GM19025 (cell line): ENCODE measurements around the gene DENND1A.
A peak's percentile ranks its signal among the peaks of the same experiment; 100 is the strongest.
"Not testable (repeated sequence)": the region's sequence is repeated elsewhere in the genome, so short reads cannot be mapped to it uniquely, and the experiment has no call there.

Experiments used
- ATAC-seq: cut with Tn5 transposase; IDR thresholded peaks from one replicate; pipeline ENCODE4 v1.9.1; 2021; ENCODE audit warnings: mild to moderate bottlenecking, low read depth, moderate library complexity; ENCODE audit not compliant: unreplicated experiment

DENND1A gene

GRCh38 chr9:123339666-123340510, 590.0 kb downstream of the DENND1A start:
- ATAC-seq, result peak; percentile 42

- peak; percentile 62 for ATAC-seq
Observed at GRCh38 chr9:123338710-123339665, 590.9 kb downstream of the DENND1A start.

- no peak for ATAC-seq
Observed at GRCh38 chr9:123337971-123338370, 592.0 kb downstream of the DENND1A start.

- no peak for ATAC-seq
Observed at GRCh38 chr9:123336959-123337358, 593.0 kb downstream of the DENND1A start.

GRCh38 chr9:123336449-123336848, 593.5 kb downstream of the DENND1A start:
- ATAC-seq, result no peak

- no peak for ATAC-seq
Observed at GRCh38 chr9:123335986-123336329, 594.0 kb downstream of the DENND1A start.

GRCh38 chr9:123335193-123335985, 594.5 kb downstream of the DENND1A start:
- no peak for ATAC-seq

GRCh38 chr9:123334639-123335038, 595.3 kb downstream of the DENND1A start:
- no peak for ATAC-seq

GRCh38 chr9:123333058-123333669, 596.8 kb downstream of the DENND1A start:
- ATAC-seq, result not testable (repeated sequence)

GRCh38 chr9:123331346-123332060, 598.4 kb downstream of the DENND1A start:
- ATAC-seq, result no peak
